Mesendoderm (in vitro differentiated cells): ENCODE data around the gene SDK1.

Source experiments
- DNase-seq: peaks from one replicate; pipeline ENCODE4 v3.0.0; 2013
- H2AK5ac ChIP-seq: 2 replicates; pipeline ENCODE4 v1.6.1; 2013; ENCODE audit warnings: low read length, inconsistent platforms
- H2BK120ac ChIP-seq: 2 replicates; pipeline ENCODE4 v1.6.1; 2013; ENCODE audit warnings: low read depth, mild to moderate bottlenecking, low read length, moderate library complexity, mixed read lengths
- H2BK15ac ChIP-seq: replicated peaks from 2 replicates; pipeline ENCODE4 v1.6.1; 2013; ENCODE audit warnings: low read depth, mild to moderate bottlenecking, moderate library complexity
- H2BK5ac ChIP-seq: 2 replicates; pipeline ENCODE4 v1.6.1; 2013; ENCODE audit warnings: low read length, inconsistent platforms
- H3K18ac ChIP-seq: 2 replicates; pipeline ENCODE4 v1.6.1; 2013; ENCODE audit warnings: mild to moderate bottlenecking, low read length, mixed read lengths
- H3K23ac ChIP-seq: one replicate; pipeline ENCODE4 v1.6.1; 2013; ENCODE audit warnings: low read length
- H3K27ac ChIP-seq: 2 replicates; pipeline ENCODE4 v1.5.1; 2013; ENCODE audit warnings: low read depth, mild to moderate bottlenecking, inconsistent platforms, low read length, moderate library complexity
- H3K27me3 ChIP-seq: 2 replicates; pipeline ENCODE4 v1.6.1; 2013; ENCODE audit warnings: low read length, control low read depth, mild to moderate bottlenecking, inconsistent platforms; ENCODE audit not compliant: insufficient read depth, poor library complexity
- H3K36me3 ChIP-seq: 2 replicates; pipeline ENCODE4 v1.6.1; 2013; ENCODE audit warnings: low read length, inconsistent platforms; ENCODE audit not compliant: control insufficient read depth, insufficient read depth
- H3K4ac ChIP-seq: one replicate; pipeline ENCODE4 v1.6.1; 2013; ENCODE audit warnings: low read depth, mild to moderate bottlenecking, low read length, moderate library complexity
- H3K4me1 ChIP-seq: 2 replicates; pipeline ENCODE4 v1.6.1; 2013; ENCODE audit warnings: low read depth, low read length, inconsistent platforms; ENCODE audit not compliant: control insufficient read depth
- H3K4me2 ChIP-seq: 2 replicates; pipeline ENCODE4 v1.6.1; 2013; ENCODE audit warnings: low read length
- H3K4me3 ChIP-seq: 2 replicates; pipeline ENCODE4 v1.5.1; 2013; ENCODE audit warnings: mild to moderate bottlenecking, low read length
- H3K56ac ChIP-seq: one replicate; pipeline ENCODE4 v1.6.1; 2013; ENCODE audit warnings: low read length
- H3K79me1 ChIP-seq: 2 replicates; pipeline ENCODE4 v1.6.1; 2013; ENCODE audit warnings: low read length, inconsistent platforms
- H3K79me2 ChIP-seq: 2 replicates; pipeline ENCODE4 v1.6.1; 2013; ENCODE audit warnings: mild to moderate bottlenecking, low read length; ENCODE audit not compliant: control insufficient read depth, insufficient read depth
- H3K9ac ChIP-seq: 2 replicates; pipeline ENCODE4 v1.6.1; 2013; ENCODE audit warnings: low read length, inconsistent platforms
- H4K5ac ChIP-seq: one replicate; pipeline ENCODE4 v1.6.1; 2013; ENCODE audit warnings: low read length
- H4K8ac ChIP-seq: one replicate; pipeline ENCODE4 v1.6.1; 2013; ENCODE audit warnings: low read depth, mild to moderate bottlenecking, control low read depth, low read length, moderate library complexity
- WGBS: extraction: QIAGEN DNeasy Blood & Tissue Kit; methylation state at CpG from one replicate; pipeline ENCODE4 v1.1.7; 2013; ENCODE audit warnings: low lambda C conversion rate, missing lambda C conversion rate; ENCODE audit not compliant: insufficient coverage; ENCODE audit errors: extremely low coverage; 5-methylcytosine and 5-hydroxymethylcytosine counted together

Gene SDK1

DNA sequence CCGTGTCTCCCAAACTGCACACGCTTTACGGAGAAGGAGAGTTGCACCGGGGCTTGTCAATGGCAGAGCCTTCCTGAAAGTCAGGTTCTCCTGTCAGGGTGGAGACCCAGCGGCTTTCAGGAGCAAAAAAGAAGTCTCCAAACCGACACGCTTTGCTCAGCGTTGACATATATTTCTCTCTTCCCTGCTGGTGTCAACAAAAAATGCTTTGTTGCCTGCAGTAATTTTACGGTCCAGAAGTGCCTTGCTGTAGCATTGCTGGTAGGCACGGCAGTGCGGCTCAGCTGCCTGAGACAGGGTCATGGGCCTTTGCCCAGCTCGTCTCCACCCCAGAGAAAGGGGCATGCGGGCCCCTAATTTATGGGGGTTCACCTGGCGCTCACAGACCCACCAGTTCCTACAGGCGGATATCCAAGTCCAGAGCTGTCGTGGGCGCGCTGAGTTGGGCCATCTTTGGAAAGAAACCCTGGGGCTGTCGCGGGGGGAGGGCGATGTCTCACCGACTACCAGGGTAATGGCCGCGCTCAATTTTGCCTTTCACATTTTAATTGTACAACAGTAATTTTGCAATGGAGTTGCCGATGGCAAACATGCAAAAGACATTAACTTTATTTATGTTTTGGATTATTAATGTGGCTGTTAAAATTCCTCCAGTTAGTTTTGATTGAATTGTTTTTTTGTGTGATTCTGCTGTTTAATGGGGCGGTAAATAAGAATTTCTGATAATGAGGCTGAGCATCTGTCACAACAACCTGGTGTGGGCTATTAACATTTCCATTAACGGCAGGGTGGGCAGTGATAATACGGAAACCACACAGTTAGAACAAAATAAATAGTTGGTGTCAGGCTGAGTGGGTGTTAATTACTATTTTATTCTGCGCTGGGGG, 902.8 kb downstream of the SDK1 start:
- H4K5ac ChIP-seq: no peak overlapping the region
- H3K36me3 ChIP-seq: no peaks in the 10 kb centered on the region
- no peak overlapping the region for H4K8ac ChIP-seq
- no peak overlapping the region for H3K4ac ChIP-seq
- no peaks in the 10 kb centered on the region for H3K79me2 ChIP-seq
- no peak overlapping the region for H2BK120ac ChIP-seq
- H2AK5ac ChIP-seq: no peak overlapping the region
- no peak for DNase-seq
- no peak overlapping the region for H2BK5ac ChIP-seq
- H3K4me2 ChIP-seq: no peak overlapping the region
- H3K27ac ChIP-seq: no peak overlapping the region
- no peak overlapping the region for H3K23ac ChIP-seq
- no peak overlapping the region for H3K4me3 ChIP-seq
- no CpG with 5 or more reads among the region's 29 CpGs for WGBS
- no peaks in the 10 kb centered on the region for H3K79me1 ChIP-seq
- H3K18ac ChIP-seq: no peak overlapping the region
- H3K9ac ChIP-seq: no peak overlapping the region
- H2BK15ac ChIP-seq: no peak overlapping the region
- H3K4me1 ChIP-seq: no peaks in the 10 kb centered on the region
- H3K56ac ChIP-seq: no peak overlapping the region
- no peaks in the 10 kb centered on the region for H3K27me3 ChIP-seq

- Histone ChIP-seq H3K4me2 (no peak overlapping the region), H3K27ac (no peak overlapping the region), H4K8ac (no peak overlapping the region), H3K9ac (no peak overlapping the region), H2BK15ac (no peak overlapping the region), H3K4ac (no peak overlapping the region), H2BK5ac (no peak overlapping the region), H2AK5ac (no peak overlapping the region), H3K36me3 (no peaks in the 10 kb centered on the region), H3K18ac (no peak overlapping the region), H3K4me1 (no peaks in the 10 kb centered on the region), H3K79me1 (no peaks in the 10 kb centered on the region), H3K79me2 (no peaks in the 10 kb centered on the region), H3K27me3 (no peaks in the 10 kb centered on the region), H4K5ac (no peak overlapping the region), H2BK120ac (no peak overlapping the region), H3K56ac (no peak overlapping the region), H3K4me3 (no peak overlapping the region), H3K23ac (no peak overlapping the region)
- no CpG with 5 or more reads among the region's 32 CpGs for WGBS
- DNase-seq: no peak
Measured at GRCh38 chr7:4204513-4205165, 903.6 kb downstream of the SDK1 start.

GRCh38 chr7:4205828-4206227, 904.8 kb downstream of the SDK1 start:
- no peak overlapping the region for H2BK5ac ChIP-seq
- no CpG with 5 or more reads among the region's 18 CpGs for WGBS
- no peak overlapping the region for H3K4me2 ChIP-seq
- H3K79me1 ChIP-seq: no peaks in the 10 kb centered on the region
- no peak overlapping the region for H3K27ac ChIP-seq
- H3K27me3 ChIP-seq: no peaks in the 10 kb centered on the region
- no peak overlapping the region for H3K18ac ChIP-seq
- no peak overlapping the region for H2BK120ac ChIP-seq
- no peaks in the 10 kb centered on the region for H3K4me1 ChIP-seq
- no peak overlapping the region for H3K9ac ChIP-seq
- no peak overlapping the region for H4K5ac ChIP-seq
- H4K8ac ChIP-seq: no peak overlapping the region
- no peak overlapping the region for H3K4me3 ChIP-seq
- H3K23ac ChIP-seq: no peak overlapping the region
- H3K4ac ChIP-seq: no peak overlapping the region
- H2BK15ac ChIP-seq: no peak overlapping the region
- no peaks in the 10 kb centered on the region for H3K79me2 ChIP-seq
- DNase-seq: no peak
- no peak overlapping the region for H2AK5ac ChIP-seq
- H3K56ac ChIP-seq: no peak overlapping the region
- no peaks in the 10 kb centered on the region for H3K36me3 ChIP-seq

DNA sequence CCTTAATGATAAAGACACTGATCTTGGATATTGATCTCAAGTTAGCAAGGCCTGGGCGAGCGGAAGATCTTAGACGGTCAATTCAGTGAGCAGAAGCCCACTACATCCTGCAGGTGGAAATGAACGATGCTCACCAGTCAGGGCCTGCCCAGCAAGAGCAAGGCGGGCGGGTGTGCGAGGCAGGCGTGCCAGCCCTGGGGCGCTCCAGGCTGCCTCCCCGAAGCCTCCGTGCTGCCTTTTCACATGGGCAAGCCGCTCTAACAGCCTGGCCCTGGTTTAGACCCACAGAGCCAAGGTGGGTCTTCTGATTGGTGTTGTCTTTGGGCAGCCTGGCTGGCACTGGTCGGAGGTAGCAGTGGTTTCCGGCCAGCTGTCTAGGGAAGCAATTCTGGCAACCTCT, 906.0 kb downstream of the SDK1 start:
- Histone ChIP-seq H3K79me2 (no peaks in the 10 kb centered on the region), H3K56ac (no peak overlapping the region), H4K5ac (no peak overlapping the region), H2AK5ac (no peak overlapping the region), H4K8ac (no peak overlapping the region), H3K79me1 (no peaks in the 10 kb centered on the region), H3K23ac (no peak overlapping the region), H3K27ac (no peak overlapping the region), H3K4me1 (no peaks in the 10 kb centered on the region), H2BK15ac (no peak overlapping the region), H3K4me3 (no peak overlapping the region), H3K9ac (no peak overlapping the region), H3K18ac (no peak overlapping the region), H3K36me3 (no peaks in the 10 kb centered on the region), H2BK120ac (no peak overlapping the region), H3K27me3 (no peaks in the 10 kb centered on the region), H3K4ac (no peak overlapping the region), H2BK5ac (no peak overlapping the region), H3K4me2 (no peak overlapping the region)
- WGBS: no CpG with 5 or more reads among the region's 14 CpGs
- DNase-seq: no peak

- no peak overlapping the region for H3K4ac ChIP-seq
- no peak for DNase-seq
- H3K9ac ChIP-seq: no peak overlapping the region
- no peak overlapping the region for H2BK120ac ChIP-seq
- H2BK15ac ChIP-seq: no peak overlapping the region
- WGBS: no CpG with 5 or more reads among the region's 15 CpGs
- H3K4me1 ChIP-seq: no peaks in the 10 kb centered on the region
- no peak overlapping the region for H3K23ac ChIP-seq
- H3K79me2 ChIP-seq: no peaks in the 10 kb centered on the region
- no peaks in the 10 kb centered on the region for H3K36me3 ChIP-seq
- H3K79me1 ChIP-seq: no peaks in the 10 kb centered on the region
- no peak overlapping the region for H3K56ac ChIP-seq
- H4K5ac ChIP-seq: no peak overlapping the region
- H2BK5ac ChIP-seq: no peak overlapping the region
- H2AK5ac ChIP-seq: no peak overlapping the region
- H4K8ac ChIP-seq: no peak overlapping the region
- no peaks in the 10 kb centered on the region for H3K27me3 ChIP-seq
- no peak overlapping the region for H3K4me2 ChIP-seq
- H3K4me3 ChIP-seq: no peak overlapping the region
- no peak overlapping the region for H3K27ac ChIP-seq
- H3K18ac ChIP-seq: no peak overlapping the region
Measured at GRCh38 chr7:4208086-4208485, 907.0 kb downstream of the SDK1 start.
